GM19351 (cell line): ENCODE data around the gene PACRG.

Experiments
- ATAC-seq: cut with Tn5 transposase; IDR thresholded peaks from one replicate; pipeline ENCODE4 v1.9.1; 2021; ENCODE audit warnings: mild to moderate bottlenecking, moderate library complexity; ENCODE audit not compliant: unreplicated experiment

Gene PACRG

DNA sequence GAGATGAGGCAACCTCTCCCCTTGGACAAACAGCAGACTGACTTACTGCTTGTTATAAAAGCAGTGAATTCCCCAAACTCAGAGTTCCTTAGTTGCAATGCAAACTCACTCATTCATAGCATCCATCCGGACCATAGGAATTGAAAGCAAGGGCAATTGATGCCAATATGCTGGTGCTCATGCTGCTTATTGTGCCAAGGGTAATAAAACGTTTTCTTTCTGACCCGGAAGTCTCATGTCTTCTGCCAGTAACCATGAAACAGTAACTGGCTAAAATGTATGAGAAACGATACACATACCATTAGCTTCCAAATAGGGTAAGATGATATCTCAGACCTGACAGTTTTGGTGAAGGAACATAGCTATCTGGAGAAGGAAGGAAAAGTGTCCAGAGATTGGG lies 18.3 kb upstream of the PACRG start:
- no peak for ATAC-seq

DNA sequence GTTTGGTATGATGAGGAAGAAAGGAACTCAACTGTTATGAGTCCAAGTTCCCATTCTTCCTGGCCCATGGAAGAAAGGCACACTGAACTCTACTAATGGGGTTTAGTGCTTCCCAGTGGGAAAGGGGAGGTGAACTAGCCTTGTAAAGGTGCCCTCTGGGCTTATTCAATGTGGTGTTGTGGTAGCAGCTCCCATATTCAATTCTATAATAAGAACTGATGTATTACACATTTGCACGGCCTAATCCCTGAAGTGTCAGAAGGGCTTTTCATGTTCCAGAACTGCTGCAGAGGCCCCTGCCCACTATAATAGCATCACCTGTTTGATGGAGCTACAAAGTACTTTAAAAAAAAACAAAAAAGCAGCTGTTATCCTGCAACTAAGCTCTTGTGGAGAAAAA lies 17.4 kb upstream of the PACRG start:
- no peak for ATAC-seq

DNA sequence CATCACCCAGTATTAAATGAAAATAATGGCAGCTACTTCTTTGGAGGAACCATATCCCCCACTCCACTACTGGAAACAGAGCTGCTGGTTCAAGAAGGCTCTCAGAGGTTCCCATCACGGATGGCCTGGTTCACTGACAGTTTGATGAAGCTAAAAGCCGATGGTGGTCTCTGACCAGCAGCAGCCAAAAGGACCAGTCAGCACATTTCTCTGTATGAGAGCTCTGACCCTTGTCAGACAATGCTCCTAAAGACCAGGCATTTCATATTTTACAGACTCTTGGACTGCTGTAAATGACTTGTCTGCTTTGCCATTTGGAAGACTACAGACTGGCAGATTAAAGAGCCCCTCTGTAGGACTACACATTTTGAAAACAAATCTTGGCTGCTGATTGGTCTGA lies 16.8 kb upstream of the PACRG start:
- ATAC-seq: no peak

DNA sequence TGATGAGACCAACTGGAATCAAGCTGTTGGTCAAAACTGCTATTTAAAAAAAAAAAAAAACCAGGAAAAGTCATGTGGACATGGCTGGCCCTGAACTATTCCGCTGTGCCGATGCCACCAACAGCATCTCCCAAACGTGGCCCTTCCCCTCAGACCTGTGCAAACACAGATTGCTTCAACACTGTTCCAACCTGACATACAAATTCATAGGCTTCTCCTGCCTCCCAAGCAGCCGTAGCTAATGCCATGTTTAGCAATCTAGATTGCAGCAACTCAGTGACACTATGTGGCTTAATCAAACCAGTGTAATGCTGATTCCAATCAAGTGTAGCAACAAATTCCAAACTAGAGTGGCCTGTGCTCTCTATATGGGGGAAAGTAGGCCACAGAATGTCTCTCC lies 16.4 kb upstream of the PACRG start:
- ATAC-seq: no peak

DNA sequence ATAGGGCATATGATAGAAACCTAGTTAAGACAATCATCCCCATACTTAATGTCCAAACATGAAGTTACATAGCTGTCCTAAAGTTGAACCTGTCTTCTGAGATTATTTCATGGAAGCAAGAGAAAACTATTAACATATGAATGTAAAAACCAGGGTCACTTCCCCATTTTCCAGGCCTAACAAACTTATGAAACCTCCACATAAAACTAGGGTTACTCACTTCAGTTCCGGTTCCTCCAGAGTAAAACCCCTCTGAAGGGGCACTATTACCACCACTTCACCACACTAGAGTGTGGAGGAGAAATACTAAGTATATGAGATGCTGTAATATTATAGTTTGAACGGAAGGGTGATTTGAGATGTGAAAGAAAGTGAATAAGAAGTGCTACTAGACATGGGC lies 15.1 kb upstream of the PACRG start:
- ATAC-seq: no peak

DNA sequence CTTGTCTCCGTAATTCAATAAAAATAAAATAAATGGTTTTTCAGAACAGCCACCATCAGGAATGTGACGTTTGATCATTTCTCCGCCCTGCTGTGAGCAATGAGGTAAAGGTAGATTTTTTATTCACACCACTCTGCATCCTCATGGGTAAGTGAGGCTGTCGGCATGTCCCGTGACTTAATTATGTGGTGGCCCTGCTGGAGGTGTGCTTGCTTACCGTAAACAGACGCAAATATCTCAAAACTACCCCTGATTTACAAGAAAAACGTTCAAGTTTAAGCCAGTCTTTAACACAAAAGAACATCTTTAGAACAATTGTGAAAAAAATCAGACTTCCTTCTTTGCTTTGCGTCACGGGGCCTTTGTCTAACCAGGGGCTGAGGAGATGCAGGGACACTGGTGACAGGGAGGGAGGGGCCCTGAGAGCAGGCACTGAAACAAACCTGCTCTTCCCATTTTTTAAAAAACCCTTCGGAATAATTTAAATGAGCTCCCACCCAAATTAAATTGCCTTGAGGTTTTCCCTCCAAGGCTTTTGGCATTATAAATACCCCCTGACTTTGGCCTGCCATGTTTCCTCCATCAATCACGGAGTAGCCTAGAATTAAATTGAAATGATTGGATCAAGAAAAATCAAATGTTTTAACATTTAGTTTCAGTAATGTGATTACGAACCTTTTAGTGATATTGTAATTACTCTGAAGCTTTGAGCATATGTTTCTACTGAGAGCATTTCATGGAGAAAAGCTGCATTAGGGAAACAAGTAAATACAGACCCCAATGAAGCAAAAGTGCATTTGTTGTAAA lies 13.6 kb upstream of the PACRG start:
- no peak for ATAC-seq

DNA sequence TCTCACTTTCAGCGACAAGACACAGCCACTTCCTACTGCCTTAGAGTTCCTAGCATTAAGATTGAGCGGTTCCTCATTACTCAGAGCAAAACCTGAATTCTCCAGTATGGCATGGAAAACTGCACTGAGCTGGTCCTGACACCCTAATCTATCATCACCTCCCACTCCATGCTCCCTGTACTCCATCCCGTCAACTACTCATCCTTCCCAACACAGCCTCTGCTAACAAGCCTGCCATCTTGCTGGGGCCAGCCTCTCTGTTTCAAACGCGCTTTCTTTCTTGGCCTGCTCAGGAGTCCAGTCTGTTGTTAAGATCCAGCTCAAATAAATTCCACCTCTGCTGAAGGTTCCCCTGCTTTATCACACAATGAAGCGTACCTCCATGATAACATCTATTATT lies 12.2 kb upstream of the PACRG start:
- ATAC-seq: no peak

DNA sequence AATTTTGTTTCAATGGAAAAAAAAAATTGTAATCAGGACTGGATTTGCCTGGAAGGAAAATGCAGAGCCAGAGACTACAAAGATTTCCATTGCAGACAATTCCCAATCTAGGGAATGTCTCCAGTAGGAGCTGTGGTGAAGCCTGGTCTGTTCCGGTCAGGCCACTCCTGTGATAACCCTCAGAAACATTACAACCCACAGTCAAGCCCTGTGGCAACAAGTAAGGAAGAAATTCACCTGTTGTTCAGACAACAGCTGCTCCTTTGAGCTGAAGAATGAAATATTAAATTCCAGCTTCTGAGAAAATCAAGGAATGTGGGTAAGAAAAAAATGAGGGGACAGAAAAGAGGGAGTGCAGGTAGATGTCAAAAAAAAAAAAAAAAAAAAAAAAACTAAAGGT lies 8.2 kb upstream of the PACRG start:
- no peak for ATAC-seq

DNA sequence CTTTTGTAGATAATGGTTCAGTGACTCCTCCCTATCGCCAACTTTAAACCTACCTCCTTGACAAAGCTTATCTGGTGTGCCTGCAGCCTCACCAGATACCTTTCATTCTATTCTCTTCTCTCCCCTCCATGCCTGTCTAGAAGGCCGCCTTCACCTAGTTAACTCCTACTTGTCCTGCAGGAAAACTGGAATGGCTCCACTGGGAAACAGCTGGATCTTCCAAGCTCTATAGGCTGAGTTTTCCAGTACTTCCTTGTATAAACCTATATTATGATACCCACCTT lies 6.4 kb upstream of the PACRG start:
- ATAC-seq: no peak

DNA sequence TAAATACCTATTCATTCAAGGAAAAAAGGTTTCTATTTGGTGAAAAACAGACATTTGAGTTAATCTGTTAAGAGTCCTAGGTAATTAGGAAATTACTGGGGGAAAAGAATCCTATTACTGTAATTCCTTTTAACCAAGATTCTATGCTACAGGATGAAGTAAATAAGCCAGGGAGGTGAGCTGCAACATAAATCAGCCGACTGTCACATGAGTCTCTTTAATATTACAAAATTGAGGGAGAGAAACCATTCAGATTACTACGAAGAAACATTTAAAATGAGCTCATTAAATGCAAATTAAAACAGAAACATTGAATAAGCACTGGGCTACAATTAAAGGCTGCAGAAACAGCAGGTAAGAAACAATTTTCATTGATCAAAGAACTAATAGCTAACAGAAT lies 5.5 kb upstream of the PACRG start:
- ATAC-seq: no peak

DNA sequence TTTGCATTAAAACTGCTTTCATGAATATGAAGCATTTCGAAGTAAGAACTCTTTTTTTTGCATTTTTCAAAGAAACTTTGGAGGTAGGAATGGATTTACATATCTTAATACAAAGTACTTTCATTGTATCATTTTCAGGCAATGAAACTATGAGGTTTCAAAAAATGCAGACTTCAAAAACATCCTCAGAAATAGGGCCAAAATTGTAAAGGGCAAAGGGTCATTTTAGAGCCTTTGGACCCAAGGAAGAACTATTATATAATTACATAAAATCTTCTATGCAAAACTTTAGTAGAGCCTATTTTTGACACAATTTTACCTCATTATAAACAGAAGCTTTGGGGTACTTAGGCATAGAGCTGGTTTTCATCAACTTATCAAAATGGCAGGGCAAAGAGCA lies 5.1 kb upstream of the PACRG start:
- no peak for ATAC-seq

DNA sequence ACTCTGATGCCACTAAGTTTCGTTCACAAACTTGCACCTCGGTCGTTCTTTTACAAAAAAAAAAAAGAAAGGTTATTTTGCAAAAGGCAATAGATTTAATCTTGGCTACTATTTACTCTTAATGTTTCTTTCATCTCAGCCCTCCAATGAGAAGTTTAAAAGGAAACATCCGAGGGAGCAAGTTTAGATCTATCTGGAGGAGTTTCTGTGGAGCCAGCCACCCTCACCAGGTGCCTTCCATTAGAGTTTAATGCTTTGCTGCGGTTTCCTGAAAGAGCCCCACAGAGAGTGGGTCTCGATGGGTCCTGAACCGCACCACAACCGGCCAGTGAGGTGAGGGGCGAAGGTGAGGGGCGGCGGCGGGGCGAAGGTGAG lies 840 bp upstream of the PACRG start:
- ATAC-seq: peak; percentile 12

DNA sequence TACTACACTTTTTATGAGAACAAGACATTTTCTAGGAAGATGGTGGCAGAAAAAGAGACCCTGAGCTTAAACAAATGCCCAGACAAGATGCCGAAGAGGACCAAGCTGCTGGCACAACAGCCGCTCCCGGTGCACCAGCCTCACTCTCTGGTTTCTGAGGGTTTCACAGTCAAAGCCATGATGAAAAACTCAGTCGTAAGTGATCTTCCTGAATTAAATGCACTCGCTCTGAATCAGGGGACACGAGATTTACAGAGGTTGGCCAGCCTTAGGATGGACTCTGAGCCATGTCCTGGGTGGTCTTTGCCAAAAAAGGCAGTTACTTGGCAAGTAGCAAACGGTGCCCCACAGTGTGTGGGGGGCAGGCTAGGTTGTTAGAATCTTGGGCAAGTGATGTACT lies 423 bp downstream of the PACRG start:
- no peak for ATAC-seq

DNA sequence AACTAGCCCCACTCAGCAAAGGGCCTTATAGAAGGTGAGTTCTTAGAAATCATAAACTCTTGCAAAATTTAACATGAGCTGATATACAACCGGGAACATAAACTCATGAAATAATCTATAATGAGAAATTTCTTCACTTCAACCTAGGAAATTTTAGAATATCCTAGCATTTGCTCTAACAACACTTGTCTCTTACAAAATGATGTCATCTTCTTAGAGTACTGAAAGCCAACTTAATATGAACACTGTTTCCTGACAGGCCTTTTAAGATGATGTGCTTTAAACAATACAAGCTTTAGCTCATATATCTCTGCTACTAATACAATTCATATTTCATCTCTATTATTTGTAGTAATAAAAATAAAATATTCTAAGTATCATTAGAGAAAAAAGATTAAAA lies 932 bp downstream of the PACRG start:
- no peak for ATAC-seq

DNA sequence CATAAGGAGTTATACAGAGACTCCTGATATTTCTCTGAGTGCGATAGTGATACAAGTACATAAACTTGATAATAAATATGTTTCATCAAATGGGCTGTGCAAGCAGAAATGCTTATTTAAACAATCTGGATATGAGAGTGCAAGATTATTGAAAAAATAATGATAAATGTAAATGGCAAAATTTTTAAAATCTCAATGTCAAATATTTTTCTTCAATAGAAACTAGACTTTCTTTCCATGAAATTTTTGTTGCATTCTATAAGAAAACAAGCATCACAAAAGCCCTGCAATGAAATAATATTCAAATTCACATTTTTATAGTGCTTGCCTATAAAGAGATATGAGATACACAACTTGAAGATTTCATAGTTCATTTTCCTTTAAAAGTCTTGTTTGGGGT lies 2.7 kb downstream of the PACRG start:
- no peak for ATAC-seq

DNA sequence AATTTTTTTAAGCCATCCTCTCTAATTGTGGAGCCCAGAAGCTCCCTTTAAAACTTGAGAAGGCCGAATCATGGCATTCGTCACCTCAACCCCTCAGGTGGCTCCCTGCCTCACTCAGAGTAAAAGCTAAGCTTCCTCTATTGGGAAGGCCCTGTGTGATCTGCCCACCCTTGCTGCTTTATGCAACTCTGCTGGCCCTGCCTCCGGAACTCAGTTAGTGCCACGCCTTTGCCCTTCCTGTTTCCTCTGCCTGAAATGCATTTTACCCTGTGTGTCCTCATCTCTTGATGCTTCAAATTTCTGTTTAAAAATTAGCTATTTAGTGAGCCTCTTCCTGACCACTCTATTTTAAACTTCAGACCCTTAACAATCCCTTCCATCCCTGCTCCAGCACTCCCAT lies 5.7 kb downstream of the PACRG start:
- no peak for ATAC-seq

DNA sequence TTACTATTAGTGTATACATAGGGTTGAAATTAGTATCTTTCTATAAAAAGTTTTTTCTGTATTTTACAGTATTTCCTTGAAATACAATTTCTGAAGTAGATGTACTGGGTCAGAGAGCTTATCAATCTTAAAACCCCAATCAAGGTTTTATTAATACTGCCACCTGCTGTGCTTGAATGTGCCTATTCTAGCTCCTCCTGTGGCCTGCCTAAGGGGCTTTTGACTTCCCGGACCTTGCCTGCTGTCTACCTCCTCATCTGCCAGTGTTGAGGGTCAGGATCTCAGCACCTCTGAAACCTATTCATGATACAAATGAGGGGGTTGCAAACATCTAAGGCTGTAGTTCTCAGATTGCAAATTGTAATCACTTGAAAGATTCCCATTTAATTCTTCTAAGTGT lies 9.2 kb downstream of the PACRG start:
- ATAC-seq: no peak

DNA sequence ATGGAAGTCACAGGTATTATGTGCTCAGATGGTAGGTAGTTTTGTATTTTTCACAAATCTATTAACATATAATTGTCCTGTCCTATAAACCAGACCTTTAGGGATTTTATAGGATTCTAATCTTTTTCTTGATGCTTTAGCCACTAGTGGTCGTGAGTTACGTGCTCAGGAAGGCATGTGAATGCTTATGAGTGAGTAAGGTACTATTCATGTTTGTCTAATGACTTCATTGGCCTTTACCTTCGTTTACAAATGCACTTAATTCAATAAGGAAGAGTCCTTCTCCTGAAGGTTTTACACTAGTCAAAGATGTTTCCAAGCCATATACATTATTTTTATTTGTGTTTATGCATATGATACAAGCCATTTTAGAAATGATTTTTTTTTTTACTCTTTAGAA lies 23.0 kb downstream of the PACRG start:
- no peak for ATAC-seq

DNA sequence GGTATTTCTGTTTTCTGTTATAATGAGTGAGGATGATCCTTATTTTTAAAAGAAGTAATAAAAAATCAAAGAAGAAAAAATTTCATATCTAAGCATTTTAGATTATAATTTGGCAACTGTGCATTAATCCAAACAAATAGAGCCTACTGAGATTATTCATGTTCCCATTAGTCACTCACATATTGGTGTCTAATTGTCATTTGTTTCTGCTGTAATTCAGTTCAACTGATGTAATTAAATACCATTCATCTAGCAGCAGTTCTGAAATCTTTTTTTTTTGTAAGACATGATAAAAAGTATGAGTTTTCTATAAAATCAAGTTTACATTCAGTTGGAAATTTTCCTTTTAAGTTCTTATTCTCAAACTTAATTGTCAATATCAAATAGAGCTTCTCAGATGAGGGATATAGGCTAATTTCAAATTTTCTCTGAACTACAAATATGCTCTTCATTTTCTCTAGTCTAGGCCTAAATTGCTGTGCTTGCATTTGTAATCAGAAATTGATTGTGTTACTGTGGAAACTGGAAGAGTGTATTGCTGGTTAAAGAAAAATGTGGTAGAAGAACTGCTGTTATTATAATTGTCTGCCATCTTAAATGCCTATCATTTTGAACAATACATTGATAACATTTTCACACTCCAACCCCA lies 23.6 kb downstream of the PACRG start:
- ATAC-seq: no peak

DNA sequence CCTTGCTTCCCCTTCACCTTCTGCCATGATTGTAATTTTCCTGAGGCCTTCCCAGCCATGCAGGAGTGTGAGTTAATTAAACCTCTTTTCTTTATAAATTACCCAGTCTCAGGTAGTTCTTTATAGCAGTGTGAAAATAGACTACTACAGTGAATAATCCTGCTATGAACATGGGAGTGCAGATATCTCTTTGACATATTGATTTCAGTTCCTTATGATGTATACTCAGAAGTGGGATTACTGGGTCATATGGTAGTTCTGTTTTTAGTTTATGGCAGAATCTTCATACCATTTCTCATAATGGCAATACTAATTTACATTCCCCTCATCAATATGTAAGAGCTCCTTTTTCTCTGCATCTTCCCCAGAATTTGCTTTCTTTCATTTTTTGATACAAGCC lies 26.0 kb downstream of the PACRG start:
- ATAC-seq: no peak

DNA sequence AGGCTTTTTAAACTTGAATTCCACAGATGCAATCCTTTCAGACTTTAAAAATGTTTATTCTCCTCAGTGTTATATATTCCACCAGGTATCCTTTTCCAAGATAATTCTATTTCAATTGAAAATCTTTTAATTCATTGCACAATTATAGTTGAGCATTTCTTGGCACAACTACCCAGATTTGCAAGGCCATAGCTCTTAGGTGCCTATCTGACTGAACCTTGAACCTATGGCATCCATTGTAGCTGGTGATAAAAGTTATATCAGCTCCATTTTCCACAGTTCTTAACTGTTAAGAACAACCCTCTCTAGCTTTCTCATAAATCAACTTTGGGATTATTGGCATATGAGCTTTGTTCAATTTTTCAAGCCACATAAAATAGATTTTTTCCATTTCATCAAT lies 42.4 kb downstream of the PACRG start:
- ATAC-seq: no peak

DNA sequence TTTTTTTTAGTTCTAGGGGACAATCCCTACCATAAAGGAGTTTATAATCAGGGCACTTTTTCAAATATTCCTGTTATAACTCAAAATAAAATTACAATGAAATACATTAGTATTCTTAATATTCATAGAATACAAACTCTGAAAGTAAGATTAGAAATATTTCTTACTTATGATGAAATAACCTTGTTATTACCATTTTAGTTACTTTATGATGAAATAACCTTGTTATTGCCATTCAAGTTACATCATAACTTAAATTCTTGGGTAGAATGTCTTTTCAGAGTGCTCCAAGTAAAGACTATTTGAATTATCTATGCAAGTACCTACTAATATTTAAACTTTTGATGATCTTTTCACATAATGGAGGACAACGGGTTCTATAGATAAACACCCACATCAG lies 43.2 kb downstream of the PACRG start:
- ATAC-seq: no peak

DNA sequence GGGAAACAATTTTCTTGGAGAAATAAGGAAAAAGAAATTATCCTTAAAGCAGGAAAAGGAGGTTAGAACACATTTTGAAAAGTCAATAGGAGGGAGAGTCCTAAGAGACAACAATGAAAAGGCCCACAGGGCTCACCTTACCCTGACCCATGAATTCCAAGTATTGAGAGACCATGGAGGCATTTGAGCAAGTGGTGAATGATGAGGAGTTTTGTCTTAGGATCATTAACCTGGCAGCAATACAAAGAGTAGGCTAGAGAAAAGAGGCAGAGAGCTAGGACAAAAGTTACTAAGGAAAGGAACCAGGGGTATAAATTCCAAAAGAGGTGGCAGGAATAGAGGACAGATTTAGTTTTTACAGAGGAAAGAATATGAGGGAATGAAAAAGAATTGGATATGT lies 44.7 kb downstream of the PACRG start:
- no peak for ATAC-seq
